Type B pancreatic cell (in vitro differentiated cells): ENCODE measurements around the gene CAT. TPM values are rescaled to one million over a fixed set of nuclear protein-coding genes. Genes with fewer than 3 reads are reported as not detected.
"Not testable (repeated sequence)": the region's sequence is repeated elsewhere in the genome, so short reads cannot be mapped to it uniquely, and the experiment has no call there.

Source experiments
- DNase-seq: peaks from one replicate; pipeline ENCODE4 v3.0.0; 2021; ENCODE audit warnings: mixed read lengths; ENCODE audit not compliant: unreplicated experiment; ENCODE audit errors: extremely low spot score
- H3K27ac Mint-ChIP-seq: 2 replicates; pipeline ENCODE4 v1.8.0; 2021; ENCODE audit warnings: mild to moderate bottlenecking, mixed read lengths
- H3K27me3 Mint-ChIP-seq: 2 replicates; pipeline ENCODE4 v1.8.0; 2021; ENCODE audit warnings: mixed read lengths
- H3K36me3 Mint-ChIP-seq: 2 replicates; pipeline ENCODE4 v1.8.0; 2021; ENCODE audit warnings: mixed read lengths
- H3K4me1 Mint-ChIP-seq: one replicate; pipeline ENCODE4 v1.8.0; 2021; ENCODE audit warnings: mixed read lengths; ENCODE audit not compliant: unreplicated experiment
- H3K4me3 Mint-ChIP-seq: 2 replicates; pipeline ENCODE4 v1.8.0; 2021; ENCODE audit warnings: mild to moderate bottlenecking, mixed read lengths
- H3K9me3 Mint-ChIP-seq: 2 replicates; pipeline ENCODE4 v1.8.0; 2021; ENCODE audit warnings: mixed read lengths
- CTCF ChIP-seq: fragments of 200-600 bp; sonication (generic); conservative IDR thresholded peaks from 2 replicates; pipeline ENCODE4 v1.5.0; 2021; ENCODE audit warnings: antibody characterized with exemption, mild to moderate bottlenecking
- total RNA-seq: library from RNA; stranded (reverse); gene quantifications from 2 replicates; pipeline ENCODE4 v1.2.1, GENCODE V29; 2021; ENCODE audit warnings: low replicate concordance

CAT gene
- total RNA-seq, 1 donor from 2014 or later, result 61.2 TPM

GRCh38 chr11:34416766-34417165 lies 22.0 kb upstream of the CAT start:
- H3K4me3 Mint-ChIP-seq, result no peak overlapping the region
- DNase-seq, result no peak
- peaks cover 17% of the 10 kb centered on the region for H3K9me3 Mint-ChIP-seq
- H3K27ac Mint-ChIP-seq, result no peak overlapping the region
- H3K4me1 Mint-ChIP-seq, result no peaks in the 10 kb centered on the region
- TF ChIP-seq CTCF, result no peak
- H3K27me3 Mint-ChIP-seq, result peaks cover 10% of the 10 kb centered on the region
- H3K36me3 Mint-ChIP-seq, result no peaks in the 10 kb centered on the region

- Mint-ChIP-seq H3K27me3 (peaks cover 11% of the 10 kb centered on the region), H3K4me3 (no peak overlapping the region), H3K4me1 (peaks cover 1% of the 10 kb centered on the region), H3K9me3 (peaks cover 17% of the 10 kb centered on the region), H3K27ac (no peak overlapping the region), H3K36me3 (no peaks in the 10 kb centered on the region)
- no peak for DNase-seq
- peak; percentile 21 for TF ChIP-seq CTCF
These were observed 21.5 kb upstream of the CAT start for GRCh38 chr11:34417202-34417601.

- Mint-ChIP-seq H3K4me3 (no peak overlapping the region), H3K27me3 (peaks cover 13% of the 10 kb centered on the region), H3K9me3 (peaks cover 3% of the 10 kb centered on the region), H3K36me3 (no peaks in the 10 kb centered on the region), H3K4me1 (peaks cover 3% of the 10 kb centered on the region), H3K27ac (no peak overlapping the region)
- TF ChIP-seq CTCF, result no peak
- no peak for DNase-seq
These were observed 19.6 kb upstream of the CAT start for GRCh38 chr11:34419158-34419557.

GRCh38 chr11:34423300-34423699 lies 15.4 kb upstream of the CAT start:
- no peak for TF ChIP-seq CTCF

GRCh38 chr11:34424826-34425225 lies 13.9 kb upstream of the CAT start:
- not testable (repeated sequence) for H3K9me3 Mint-ChIP-seq, H3K27me3 Mint-ChIP-seq, H3K27ac Mint-ChIP-seq, H3K4me3 Mint-ChIP-seq, DNase-seq, H3K36me3 Mint-ChIP-seq
- H3K4me1 Mint-ChIP-seq, result peaks cover 13% of the 10 kb centered on the region

More at GRCh38 chr11:34423300-34423699, 15.4 kb upstream of the CAT start:
- Mint-ChIP-seq H3K4me1 (peaks cover 13% of the 10 kb centered on the region), H3K27ac (no peak overlapping the region), H3K9me3 (no peaks in the 10 kb centered on the region), H3K4me3 (no peak overlapping the region), H3K27me3 (peaks cover 11% of the 10 kb centered on the region), H3K36me3 (no peaks in the 10 kb centered on the region)
- DNase-seq, result no peak

- Mint-ChIP-seq H3K4me3 (no peak overlapping the region), H3K4me1 (peaks cover 13% of the 10 kb centered on the region), H3K9me3 (no peaks in the 10 kb centered on the region), H3K27ac (no peak overlapping the region), H3K27me3 (peaks cover 6% of the 10 kb centered on the region), H3K36me3 (no peaks in the 10 kb centered on the region)
- no peak for TF ChIP-seq CTCF
- no peak for DNase-seq
These were observed 13.4 kb upstream of the CAT start for GRCh38 chr11:34425360-34425759.
